ENCODE measurements around the gene CENPL. TPM values are rescaled to one million over a fixed set of nuclear protein-coding genes. Genes with fewer than 3 reads are reported as not detected.
"Not testable (repeated sequence)": the region's sequence is repeated elsewhere in the genome, so short reads cannot be mapped to it uniquely, and the experiment has no call there.

CENPL gene
- total RNA-seq, 6 donors from 2014 or later: 1.8 to 8.4 (median 4.4) TPM

GRCh38 chr1:173866413-173867115 lies 41.9 kb upstream of the CENPL start:
- TF ChIP-seq POLR2A (IDR thresholded peaks at IDR 0.05) (no peak), POLR2AphosphoS5 (IDR thresholded peaks at IDR 0.05) (no peak), EP300 (IDR thresholded peaks at IDR 0.05) (no peak), CTCF (IDR thresholded peaks at IDR 0.05) (no peak)
- 11 to 23% methylated on average over 2 of the region's 2 CpGs for WGBS, 2 donors

GRCh38 chr1:173865468-173866164 lies 40.9 kb upstream of the CENPL start:
- Histone ChIP-seq H3K9me3 (no peaks in the 10 kb centered on the region), H3K4me3 (peak overlapping the region in 2 of 4 donors; percentile 72 to 80), H3K36me3 (peaks cover 15 to 61% (median 29%) of the 10 kb centered on the region in 4 donors), H3K27me3 (no peaks in the 10 kb centered on the region), H3K4me1 (peaks cover 33 to 46% (median 40%) of the 10 kb centered on the region in 4 donors), H3K27ac (peak overlapping the region in 2 of 4 donors; percentile 5 to 97)
- ATAC-seq (ENCODE audit: low FRiP score in 2 of 2) (no peak), DNase-seq (no peak)
- WGBS, 2 donors: 40 to 46% methylated on average over 4 of the region's 4 CpGs
- TF ChIP-seq POLR2A (IDR thresholded peaks at IDR 0.05): no peak
- no peak for TF ChIP-seq EP300 (IDR thresholded peaks at IDR 0.05)

More at GRCh38 chr1:173866413-173867115, 41.9 kb upstream of the CENPL start:
- ATAC-seq (ENCODE audit: low FRiP score in 2 of 2) (no peak), DNase-seq (no peak)
- peaks cover 35 to 56% (median 46%) of the 10 kb centered on the region in 4 donors for H3K4me1 ChIP-seq
- H3K36me3 ChIP-seq: peaks cover 15 to 53% (median 29%) of the 10 kb centered on the region in 4 donors
- peak overlapping the region; percentile 72 to 80 (median 80) for H3K4me3 ChIP-seq
- H3K27me3 ChIP-seq: no peaks in the 10 kb centered on the region
- H3K27ac ChIP-seq: peak overlapping the region; percentile 94 to 99 (median 98)
- H3K9me3 ChIP-seq: no peaks in the 10 kb centered on the region

GRCh38 chr1:173864179-173864867 lies 39.6 kb upstream of the CENPL start:
- ATAC-seq (ENCODE audit: low FRiP score in 2 of 2): no peak
- TF ChIP-seq POLR2A (IDR thresholded peaks at IDR 0.05) (no peak), POLR2AphosphoS5 (IDR thresholded peaks at IDR 0.05) (no peak), EP300 (IDR thresholded peaks at IDR 0.05) (no peak)
- peaks cover 15 to 74% (median 29%) of the 10 kb centered on the region in 4 donors for H3K36me3 ChIP-seq
- H3K4me1 ChIP-seq: peaks cover 20 to 33% (median 27%) of the 10 kb centered on the region in 4 donors
- peak overlapping the region in 1 of 4 donors; percentile 16 for H3K4me3 ChIP-seq
- no peaks in the 10 kb centered on the region for H3K27me3 ChIP-seq
- DNase-seq: no peak
- no peaks in the 10 kb centered on the region for H3K9me3 ChIP-seq
- 86 to 91% methylated on average over 5 of the region's 5 CpGs for WGBS, 2 donors
- H3K27ac ChIP-seq: no peak overlapping the region

- no peak for ATAC-seq (ENCODE audit: low FRiP score in 2 of 2)
- H3K4me1 ChIP-seq: peaks cover 15 to 26% (median 21%) of the 10 kb centered on the region in 4 donors
- DNase-seq: no peak
- no peak for TF ChIP-seq CTCF (IDR thresholded peaks at IDR 0.05)
- no peak for TF ChIP-seq POLR2AphosphoS5 (IDR thresholded peaks at IDR 0.05)
- no peak for TF ChIP-seq EP300 (IDR thresholded peaks at IDR 0.05)
- no peak for TF ChIP-seq POLR2A (IDR thresholded peaks at IDR 0.05)
- no peak overlapping the region for H3K27ac ChIP-seq
- H3K9me3 ChIP-seq: no peaks in the 10 kb centered on the region
- no peak overlapping the region for H3K4me3 ChIP-seq
- H3K36me3 ChIP-seq: peaks cover 15 to 82% (median 30%) of the 10 kb centered on the region in 4 donors
- H3K27me3 ChIP-seq: no peaks in the 10 kb centered on the region
Measured at GRCh38 chr1:173863224-173864161, 38.8 kb upstream of the CENPL start.

- Histone ChIP-seq H3K4me1 (peaks cover 15 to 26% (median 21%) of the 10 kb centered on the region in 4 donors), H3K4me3 (no peak overlapping the region), H3K9me3 (no peaks in the 10 kb centered on the region), H3K27me3 (no peaks in the 10 kb centered on the region), H3K27ac (no peak overlapping the region), H3K36me3 (peaks cover 15 to 89% (median 31%) of the 10 kb centered on the region in 4 donors)
- ATAC-seq (ENCODE audit: low FRiP score in 2 of 2) (no peak), DNase-seq (no peak)
- 65 to 86% methylated on average over 8 of the region's 8 CpGs for WGBS, 2 donors
- no peak for TF ChIP-seq POLR2A (IDR thresholded peaks at IDR 0.05)
- TF ChIP-seq POLR2AphosphoS5 (IDR thresholded peaks at IDR 0.05): no peak
- no peak for TF ChIP-seq CTCF (IDR thresholded peaks at IDR 0.05)
- no peak for TF ChIP-seq EP300 (IDR thresholded peaks at IDR 0.05)
Measured at GRCh38 chr1:173862769-173863223, 38.1 kb upstream of the CENPL start.

- H3K27ac ChIP-seq; ATAC-seq (ENCODE audit: low FRiP score in 2 of 2); H3K27me3 ChIP-seq; H3K4me3 ChIP-seq; DNase-seq; H3K9me3 ChIP-seq: not testable (repeated sequence)
- Histone ChIP-seq H3K36me3 (peaks cover 15 to 95% (median 34%) of the 10 kb centered on the region in 4 donors), H3K4me1 (peaks cover 15 to 26% (median 21%) of the 10 kb centered on the region in 4 donors)
- WGBS, 2 donors: 87 to 90% methylated on average over 13 of the region's 13 CpGs
Measured at GRCh38 chr1:173862146-173862768, 37.6 kb upstream of the CENPL start.

Measured in upper lobe of left lung (tissue), 6 donors.